Suprapubic skin (tissue), 4 donors: ENCODE data around the gene CKMT1B.

Experiments
- CTCF ChIP-seq, 2 donors: fragments of 200-600 bp in 1 of 2; fragments of 450-650 bp in 1 of 2; sonication (generic) in 1 of 2; IDR thresholded peaks; one replicate each; pipeline ENCODE4 v1.5.1; 2016 to 2019; ENCODE audit warnings: antibody characterized with exemption in 2 of 2, mild to moderate bottlenecking in 1 of 2, moderate library complexity in 1 of 2
- EP300 ChIP-seq: sonication (generic); formaldehyde crosslinking; IDR thresholded peaks from one replicate; pipeline ENCODE4 v1.6.1; 2017; ENCODE audit warnings: antibody characterized with exemption
- POLR2A ChIP-seq, 2 donors: fragments of 450-650 bp; IDR thresholded peaks; one replicate each; pipeline ENCODE4 v1.6.1; 2017; ENCODE audit warnings: antibody characterized with exemption in 2 of 2, mild to moderate bottlenecking in 2 of 2, moderate library complexity in 2 of 2
- POLR2AphosphoS5 ChIP-seq, 3 donors: sonication (generic); formaldehyde crosslinking; IDR thresholded peaks; one replicate each; pipeline ENCODE4 v1.6.1; 2017; ENCODE audit warnings: antibody characterized with exemption in 3 of 3

DNA sequence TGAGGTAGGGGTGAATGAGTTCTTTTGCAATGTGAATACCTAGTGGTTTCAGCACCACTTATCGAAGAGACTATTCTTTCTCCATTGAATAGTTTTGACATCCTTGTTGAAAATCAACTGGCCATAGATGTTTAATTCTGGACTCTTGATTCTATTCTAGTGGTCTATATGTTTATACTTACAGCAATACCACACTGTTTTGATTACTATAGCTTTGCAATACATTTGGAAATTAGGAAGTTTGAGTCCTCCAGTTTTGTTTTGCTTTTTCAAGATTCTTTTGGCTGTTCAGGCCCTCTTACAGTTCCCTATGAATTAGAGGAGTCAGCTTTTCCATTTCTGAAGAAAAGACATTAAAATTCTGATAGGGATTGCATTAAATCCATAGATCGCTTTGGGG is 46.3 kb upstream of the CKMT1B start:
- TF ChIP-seq CTCF (IDR thresholded peaks at IDR 0.05) (no peak), POLR2A (IDR thresholded peaks at IDR 0.05) (no peak), POLR2AphosphoS5 (IDR thresholded peaks at IDR 0.05) (no peak), EP300 (no peak)
